Activated CD8-positive, alpha-beta memory T cell treated with anti-CD3 and anti-CD28 coated beads, Interleukin-2, amount 50 U/mL, for 1 hour (primary cell): Measurements from ENCODE around the gene C14orf132.

Experiments used
- DNase-seq: peaks from one replicate; pipeline ENCODE4 v3.0.0-alpha.2; 2020; ENCODE audit errors: extremely low read depth

C14orf132 gene

GRCh38 chr14:96119947-96120346 is 80.8 kb downstream of the C14orf132 start:
- DNase-seq = no peak

- DNase-seq = no peak
These were observed 81.2 kb downstream of the C14orf132 start for GRCh38 chr14:96120392-96120791.

DNA sequence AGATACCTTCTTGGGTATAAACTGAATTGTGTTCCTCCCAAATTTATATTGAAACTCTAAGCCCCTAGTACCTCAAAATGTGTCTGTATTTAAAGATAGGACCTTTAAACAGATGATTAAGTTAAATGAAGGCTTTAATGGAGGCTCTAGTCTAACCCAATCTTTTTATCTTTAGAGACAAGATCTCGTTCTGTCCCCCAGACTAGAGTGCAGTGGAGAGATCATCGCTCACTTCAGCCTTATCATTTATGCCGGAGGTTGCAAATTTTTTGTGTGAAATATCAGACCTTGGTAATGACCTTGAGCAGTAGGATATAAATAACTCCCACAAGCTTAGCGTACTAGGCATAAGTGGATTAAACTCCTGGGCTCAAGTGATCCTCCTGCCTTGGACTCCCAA is 81.8 kb downstream of the C14orf132 start:
- DNase-seq = no peak

GRCh38 chr14:96121660-96122395 is 82.7 kb downstream of the C14orf132 start:
- no peak for DNase-seq

DNA sequence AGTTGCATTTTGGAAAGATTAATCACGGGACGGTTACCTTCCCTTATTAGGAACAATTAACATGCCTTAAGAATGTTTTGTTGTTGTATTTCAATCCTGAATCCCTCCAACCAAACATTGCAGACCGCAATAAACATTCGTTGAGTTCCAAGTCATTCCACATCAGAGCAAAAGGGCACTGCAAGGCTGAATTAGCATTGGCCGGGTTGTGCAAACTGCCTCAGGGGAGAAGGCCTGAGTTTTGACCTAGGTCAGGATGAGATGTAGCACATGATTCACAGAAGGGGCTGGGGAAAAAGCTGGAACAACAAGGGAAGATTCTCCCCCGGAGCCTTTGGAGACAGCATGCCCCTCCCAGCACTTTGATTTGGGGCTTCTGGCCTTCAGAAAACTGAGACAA is 83.3 kb downstream of the C14orf132 start:
- no peak for DNase-seq

- DNase-seq = no peak
These were observed 86.4 kb downstream of the C14orf132 start for GRCh38 chr14:96125536-96125935.

- no peak for DNase-seq
These were observed 87.2 kb downstream of the C14orf132 start for GRCh38 chr14:96126339-96126782.

GRCh38 chr14:96126783-96127271 is 87.7 kb downstream of the C14orf132 start:
- DNase-seq = no peak

DNA sequence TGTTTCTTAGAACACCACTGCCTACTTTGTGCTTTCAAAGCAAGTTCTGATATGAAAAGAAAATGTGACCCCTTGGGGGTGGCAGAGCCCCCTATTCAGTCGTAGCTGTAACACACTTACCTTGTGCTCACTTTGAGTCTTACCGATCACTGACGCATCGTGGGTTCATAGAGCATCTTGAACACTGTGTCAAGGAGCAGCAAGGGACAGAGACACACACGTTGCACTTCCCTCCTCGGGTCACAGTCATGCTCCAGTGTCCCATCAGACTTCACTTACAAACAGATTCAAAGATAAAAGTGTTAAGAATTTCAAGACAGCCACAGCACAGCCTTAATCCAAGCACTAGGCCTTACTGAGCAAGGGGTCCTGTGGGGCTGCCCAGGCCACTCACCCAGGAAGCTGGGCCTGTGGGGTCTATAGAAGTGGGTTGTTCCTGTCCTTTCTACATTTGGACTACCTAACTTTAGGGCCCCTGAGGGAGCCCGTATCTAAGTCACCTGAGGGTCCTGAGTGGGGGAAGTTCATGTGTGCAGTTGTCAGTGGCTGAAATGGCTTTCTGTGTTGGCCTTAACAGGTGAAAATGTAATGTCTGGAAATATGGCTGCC is 90.1 kb downstream of the C14orf132 start:
- DNase-seq = no peak

DNA sequence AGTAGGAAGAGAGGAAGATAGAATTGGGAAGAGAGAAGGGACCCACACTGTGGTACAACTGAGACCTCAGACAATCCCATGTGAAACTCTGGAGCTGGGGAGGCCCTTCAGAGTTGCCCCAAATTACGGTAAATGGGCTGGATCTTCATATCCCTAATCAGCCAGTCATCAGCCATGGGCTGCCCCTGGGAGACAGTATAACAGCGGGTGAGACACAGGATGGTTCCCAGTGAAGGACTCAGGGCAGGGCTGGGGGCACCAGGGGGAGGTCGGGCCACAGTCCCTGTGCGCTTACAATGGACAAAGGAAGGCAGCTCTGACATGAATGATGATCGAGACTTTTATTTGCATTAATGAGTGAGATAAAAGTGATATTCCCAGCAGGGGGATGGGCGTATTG is 91.2 kb downstream of the C14orf132 start:
- DNase-seq = no peak

DNA sequence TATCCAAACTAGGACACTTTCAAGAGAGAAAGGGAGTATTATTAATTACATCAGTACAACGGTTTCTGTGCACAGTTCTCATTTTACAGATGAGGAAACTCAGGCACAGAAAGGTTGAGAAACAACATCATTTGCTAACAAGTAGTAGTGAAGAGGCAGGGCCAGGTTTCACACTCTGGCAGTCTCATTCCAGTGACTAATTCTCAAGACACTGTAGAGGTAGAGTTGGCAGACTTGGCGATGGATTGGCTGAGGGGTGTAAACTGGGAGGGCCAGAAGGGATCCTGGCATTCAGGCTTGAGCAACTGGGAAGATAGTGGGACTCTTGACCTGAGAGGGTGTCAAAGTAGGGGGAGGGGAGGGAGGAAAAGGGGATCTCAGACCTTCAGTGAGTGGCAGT is 91.7 kb downstream of the C14orf132 start:
- DNase-seq = no peak

DNA sequence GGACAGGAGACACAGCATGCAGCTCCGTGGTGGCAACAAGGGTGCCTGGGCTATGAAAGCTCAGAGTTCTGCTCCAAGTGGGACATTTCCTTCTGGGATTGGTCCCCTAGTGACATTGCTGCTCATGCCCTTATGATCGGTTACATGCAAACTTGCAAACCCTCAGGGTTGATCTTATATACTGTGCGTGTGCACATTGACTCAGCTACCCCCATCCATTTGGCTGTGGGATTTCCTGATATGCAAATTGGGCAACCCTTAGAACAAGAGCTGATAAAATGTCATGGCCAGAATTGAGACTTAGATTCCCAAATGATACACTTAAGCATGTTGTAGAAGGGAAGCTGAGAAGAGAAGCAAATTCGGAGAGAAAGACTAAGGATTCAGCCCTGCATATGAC is 92.7 kb downstream of the C14orf132 start:
- DNase-seq = no peak

GRCh38 chr14:96134508-96134907 is 95.3 kb downstream of the C14orf132 start:
- no peak for DNase-seq

DNA sequence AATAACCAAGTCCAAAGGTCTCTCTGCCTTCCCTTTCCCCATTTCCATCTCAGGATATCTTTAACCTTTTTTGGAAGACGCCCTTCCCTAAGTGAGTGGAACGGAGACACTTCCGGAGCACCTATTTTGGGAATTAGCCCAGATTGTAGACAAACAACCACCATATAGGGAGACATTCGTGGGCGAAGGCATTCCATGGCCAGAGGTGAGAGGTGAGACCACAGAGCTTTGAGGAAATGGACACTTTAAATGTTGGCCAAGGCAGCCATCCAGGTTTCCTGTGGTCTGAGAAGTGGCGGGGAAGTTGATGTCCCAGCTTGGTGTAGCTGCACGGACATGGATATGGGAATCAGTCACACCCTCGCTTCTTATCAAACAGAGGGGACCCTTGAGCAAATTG is 96.1 kb downstream of the C14orf132 start:
- DNase-seq = no peak

DNA sequence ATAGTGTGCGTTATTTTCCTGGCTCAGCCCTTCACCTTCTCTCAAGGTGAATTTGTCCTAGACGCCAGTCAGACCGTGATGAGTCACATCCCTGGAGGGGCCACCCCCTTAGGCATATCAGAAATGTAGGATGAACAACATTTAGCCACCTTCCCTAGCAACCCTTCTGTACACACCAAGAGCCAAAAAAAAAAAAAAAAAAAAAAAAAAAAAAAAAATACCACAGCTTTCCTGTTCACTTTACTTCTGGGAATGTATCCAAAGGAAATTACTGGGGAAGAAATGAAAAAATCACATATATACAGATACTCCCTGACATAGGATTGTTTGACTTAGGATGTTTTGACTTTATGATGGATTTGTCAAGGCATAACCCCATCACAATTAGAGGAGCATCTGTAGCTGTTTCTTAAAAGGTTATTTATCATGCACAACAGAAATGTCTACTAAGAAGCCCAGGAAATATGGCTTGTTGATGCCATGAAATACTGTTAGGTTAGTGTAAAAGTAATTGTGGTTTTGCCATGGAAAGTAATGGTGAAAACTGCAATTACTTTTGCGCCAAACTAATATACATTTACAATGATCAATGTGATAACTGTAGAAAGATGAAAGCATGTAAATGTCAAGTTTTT is 97.3 kb downstream of the C14orf132 start:
- no peak for DNase-seq

DNA sequence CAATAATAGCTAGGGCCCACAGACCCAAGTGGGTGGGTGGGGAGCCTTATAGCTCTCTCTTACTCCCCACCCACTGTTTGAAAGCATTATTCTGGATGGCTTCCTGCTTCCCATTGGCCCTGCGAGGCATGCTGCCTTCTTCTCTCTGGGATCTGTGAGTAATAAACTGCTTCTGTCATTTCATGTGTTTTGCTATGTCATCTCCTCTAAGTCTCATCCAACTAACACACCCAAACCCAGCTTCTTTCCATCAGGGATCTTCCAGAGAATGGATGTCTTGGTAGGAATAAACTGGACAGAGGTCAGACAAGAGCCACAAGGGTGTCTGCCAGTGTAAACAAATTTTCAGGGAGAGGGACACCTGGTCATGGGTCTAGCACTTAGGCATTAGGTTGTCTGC is 99.1 kb downstream of the C14orf132 start:
- no peak for DNase-seq

GRCh38 chr14:96139169-96139568 is 100.0 kb downstream of the C14orf132 start:
- DNase-seq = no peak

GRCh38 chr14:96139879-96140278 is 100.7 kb downstream of the C14orf132 start:
- DNase-seq = no peak

- no peak for DNase-seq
These were observed 101.8 kb downstream of the C14orf132 start for GRCh38 chr14:96140952-96141351.
